Spleen (tissue), 7 donors: ENCODE results near the gene GBP7.

Experiments
- CTCF ChIP-seq, 11 experiments: fragments of 200-600 bp in 7 of 11; fragments of 450-650 bp in 4 of 11; sonication (generic) in 4 of 11; IDR thresholded peaks in 8 of 11; conservative IDR thresholded peaks in 3 of 11; 1 replicate in 7 of 11; 2 replicates in 4 of 11; pipeline versions ENCODE4 v1.4.0 to v1.8.0; 2016 to 2021; ENCODE audit warnings: antibody characterized with exemption in 11 of 11, inconsistent platforms in 4 of 11, mild to moderate bottlenecking in 1 of 11
- POLR2AphosphoS5 ChIP-seq, 3 donors: sonication (generic); formaldehyde crosslinking; IDR thresholded peaks; one replicate each; pipeline ENCODE4 v1.5.1; 2017; ENCODE audit warnings: antibody characterized with exemption in 3 of 3
- donor health status: DM: no; HTN: no; CAD: no; lungs with moderate emphysema.
- donor health status: DM: no; HTN: no; CAD: no.
- donor health status: DM: no; HTN: no; CAD: no.

GRCh38 chr1:89198081-89198480, 22.3 kb upstream of the GBP7 start:
- TF ChIP-seq POLR2AphosphoS5 (IDR thresholded peaks at IDR 0.05) (no peak), CTCF (IDR thresholded peaks at IDR 0.05 in 8 of 11, conservative IDR thresholded peaks at IDR 0.05 in 3 of 11) (no peak)
